OCI-LY3 (cell line): Measurements from ENCODE around the gene GRM4.

Experiments used
- CTCF ChIP-seq: fragments of 200-600, 300-600 bp; sonication (generic); IDR thresholded peaks from 2 replicates; pipeline ENCODE4 v1.5.1; 2014; ENCODE audit warnings: antibody characterized with exemption, low read length, low read depth
- EZH2phosphoT487 ChIP-seq: fragments of 200-600 bp; shearing (Covaris generic); IDR thresholded peaks from 2 replicates; pipeline ENCODE4 v1.6.1; 2018; ENCODE audit warnings: antibody characterized with exemption, mixed run types, low read depth

- no peak for TF ChIP-seq CTCF
- TF ChIP-seq EZH2phosphoT487 = no peak
These were observed 146.3 kb downstream of the GRM4 start for GRCh38 chr6:33999567-33999966.
